Caco-2 (cell line): ENCODE measurements around the gene CPM. TPM values are rescaled to one million over a fixed set of nuclear protein-coding genes. Genes with fewer than 3 reads are reported as not detected.

Source experiments
- BruUV-seq: library from RNA; stranded (reverse); fragments of 400-500 nt; replicated peaks from 2 replicates; lab custom pipeline; 2021; lab: Mats Ljungman, UMichigan
- CTCF ChIA-PET: fragments of 300-600 bp; sonication (Branson Sonifier 250); formaldehyde crosslinking; loops from one replicate; lab custom pipeline; 2022; ENCODE audit warnings: antibody characterized with exemption; lab: Charles Lee
- POLR2A ChIA-PET: fragments of 300-600 bp; sonication (Branson Sonifier 250); formaldehyde crosslinking; loops from one replicate; lab custom pipeline; 2022; ENCODE audit warnings: antibody characterized with exemption; lab: Charles Lee
- DNase-seq, 2 experiments: peaks; one replicate each; pipeline versions ENCODE4 v3.0.0 to v3.0.0-alpha.2; 2020 to 2022
- H3K27me3 ChIP-seq: replicated peaks from 2 replicates; pipeline ENCODE4 v1.6.0; 2011; ENCODE audit warnings: low read length; ENCODE audit not compliant: control insufficient read depth, insufficient read depth
- H3K36me3 ChIP-seq: 2 replicates; pipeline ENCODE4 v1.5.1; 2011; ENCODE audit warnings: low read length; ENCODE audit not compliant: control insufficient read depth, insufficient read depth
- H3K4me1 ChIP-seq: fragments of 250-450 bp; sonication (Bioruptor Pico); 2 replicates; pipeline ENCODE4 v1.5.1; 2020; ENCODE audit warnings: mild to moderate bottlenecking
- H3K4me3 ChIP-seq: 2 replicates; pipeline ENCODE4 v1.5.1; 2011; ENCODE audit warnings: low read depth, mild to moderate bottlenecking, control low read depth, low read length
- H3K9me3 ChIP-seq: fragments of 250-450 bp; sonication (Bioruptor Pico); 2 replicates; pipeline ENCODE4 v1.5.1; 2020; ENCODE audit warnings: mild to moderate bottlenecking, moderate library complexity
- H3K27ac Mint-ChIP-seq: one replicate; pipeline ENCODE4 v1.8.0; 2022; ENCODE audit warnings: mixed read lengths; ENCODE audit not compliant: unreplicated experiment
- H3K27me3 Mint-ChIP-seq: one replicate; pipeline ENCODE4 v1.8.0; 2022; ENCODE audit warnings: mixed read lengths; ENCODE audit not compliant: insufficient read depth, unreplicated experiment
- H3K36me3 Mint-ChIP-seq: one replicate; pipeline ENCODE4 v1.8.0; 2022; ENCODE audit warnings: mild to moderate bottlenecking, mixed read lengths; ENCODE audit not compliant: insufficient read depth, unreplicated experiment
- H3K4me1 Mint-ChIP-seq: one replicate; pipeline ENCODE4 v1.8.0; 2022; ENCODE audit warnings: low read depth, mixed read lengths; ENCODE audit not compliant: unreplicated experiment
- H3K4me3 Mint-ChIP-seq: one replicate; pipeline ENCODE4 v1.8.0; 2022; ENCODE audit warnings: mild to moderate bottlenecking, moderate library complexity, mixed read lengths; ENCODE audit not compliant: unreplicated experiment
- H3K9me3 Mint-ChIP-seq: one replicate; pipeline ENCODE4 v1.8.0; 2022; ENCODE audit warnings: mixed read lengths; ENCODE audit not compliant: unreplicated experiment
- CTCF ChIP-seq, 2 experiments: fragments of 200-600 bp in 1 of 2; IDR thresholded peaks; 1 replicate in 1 of 2; 2 replicates in 1 of 2; pipeline versions ENCODE4 v1.5.1 to v1.8.0; 2011 to 2022; ENCODE audit warnings: antibody characterized with exemption in 1 of 2, control low read depth in 1 of 2, inconsistent platforms in 1 of 2, low read depth in 1 of 2, low read length in 1 of 2, mild to moderate bottlenecking in 1 of 2, moderate library complexity in 1 of 2; ENCODE audit not compliant: insufficient read depth in 1 of 2, severe bottlenecking in 1 of 2, unreplicated experiment in 1 of 2
- intact Hi-C: fragments of 100-400 bp; cut with micrococcal nuclease; formaldehyde crosslinking; loops from one replicate; pipeline ENCODE4 v1.10.0; 2022; ENCODE audit not compliant: unreplicated experiment
- total RNA-seq: library from RNA; stranded (reverse); gene quantifications from 2 replicates; pipeline ENCODE4 v1.2.3, GENCODE V29; 2022

The CPM gene
- total RNA-seq, 1 experiment from 2014 or later = 8.2 TPM

DNA sequence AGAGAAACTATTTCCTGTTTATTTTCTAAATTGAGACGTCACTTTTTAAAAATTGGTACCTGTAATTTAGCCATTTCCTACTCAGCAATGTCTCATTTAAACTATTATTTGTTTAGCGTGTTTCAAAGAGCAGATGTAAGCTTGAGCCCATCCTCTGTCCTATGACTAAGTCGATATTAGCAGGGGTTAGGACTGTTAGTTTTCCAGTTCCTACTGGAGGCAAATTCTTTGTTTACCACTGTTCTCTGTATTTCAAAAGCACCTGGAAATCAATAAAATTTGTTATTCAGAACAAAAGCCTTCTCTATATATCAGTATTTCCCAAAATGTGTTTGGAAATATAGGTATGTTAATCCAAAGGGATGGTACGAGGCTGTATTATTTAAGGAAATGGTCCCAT, 82.6 kb downstream of the CPM start:
- H3K36me3 Mint-ChIP-seq = no peaks in the 10 kb centered on the region
- no peak for DNase-seq
- H3K4me3 ChIP-seq = no peak overlapping the region
- H3K27ac Mint-ChIP-seq = no peak overlapping the region
- H3K4me1 Mint-ChIP-seq = no peaks in the 10 kb centered on the region
- ChIA-PET CTCF (no interaction called here), POLR2A (no interaction called here)
- no TSS peak for BruUV-seq
- H3K4me1 ChIP-seq = no peaks in the 10 kb centered on the region
- H3K27me3 ChIP-seq = no peaks in the 10 kb centered on the region
- intact Hi-C loops = no loop called here
- no peak for TF ChIP-seq CTCF (IDR thresholded peaks at IDR 0.05; ENCODE audit: insufficient read depth in 1 of 2, low read depth in 1 of 2, low read length in 1 of 2, severe bottlenecking in 1 of 2, unreplicated experiment in 1 of 2)
- H3K36me3 ChIP-seq = no peaks in the 10 kb centered on the region
- no peaks in the 10 kb centered on the region for H3K27me3 Mint-ChIP-seq
- H3K4me3 Mint-ChIP-seq = no peak overlapping the region
- no peaks in the 10 kb centered on the region for H3K9me3 ChIP-seq
- H3K9me3 Mint-ChIP-seq = no peaks in the 10 kb centered on the region

DNA sequence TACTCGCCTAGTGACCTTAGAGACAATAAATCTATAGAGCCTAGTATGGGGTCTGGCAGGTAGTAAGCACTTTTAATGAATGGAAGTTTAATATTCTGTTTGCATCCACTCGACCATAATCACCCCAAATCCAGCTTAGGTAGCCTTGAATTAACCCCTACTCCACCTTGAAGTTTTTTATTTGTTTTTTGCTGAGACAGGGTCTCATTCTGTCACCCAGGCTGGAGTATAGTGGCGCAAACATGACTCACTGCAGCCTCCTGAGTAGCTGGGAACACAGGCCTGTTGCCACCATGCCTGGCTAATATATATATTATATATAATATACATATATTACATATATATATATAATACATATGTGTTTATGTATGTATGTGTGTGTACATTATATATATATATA, 86.2 kb downstream of the CPM start:
- Mint-ChIP-seq H3K4me1 (no peaks in the 10 kb centered on the region), H3K27ac (no peak overlapping the region), H3K9me3 (no peaks in the 10 kb centered on the region), H3K36me3 (peaks cover 10% of the 10 kb centered on the region), H3K27me3 (no peaks in the 10 kb centered on the region), H3K4me3 (no peak overlapping the region)
- ChIA-PET POLR2A (no interaction called here), CTCF (no interaction called here)
- peaks cover 3% of the 10 kb centered on the region for H3K36me3 ChIP-seq
- no TSS peak for BruUV-seq
- no peak for TF ChIP-seq CTCF (IDR thresholded peaks at IDR 0.05; ENCODE audit: insufficient read depth in 1 of 2, low read depth in 1 of 2, low read length in 1 of 2, severe bottlenecking in 1 of 2, unreplicated experiment in 1 of 2)
- no peak overlapping the region for H3K4me3 ChIP-seq
- intact Hi-C loops = no loop called here
- DNase-seq = no peak
- H3K4me1 ChIP-seq = no peaks in the 10 kb centered on the region
- H3K9me3 ChIP-seq = no peaks in the 10 kb centered on the region
- H3K27me3 ChIP-seq = no peaks in the 10 kb centered on the region

- Histone ChIP-seq H3K4me1 (no peaks in the 10 kb centered on the region), H3K27me3 (no peaks in the 10 kb centered on the region), H3K9me3 (no peaks in the 10 kb centered on the region), H3K36me3 (peaks cover 3% of the 10 kb centered on the region), H3K4me3 (no peak overlapping the region)
- Mint-ChIP-seq H3K9me3 (no peaks in the 10 kb centered on the region), H3K27me3 (no peaks in the 10 kb centered on the region), H3K27ac (no peak overlapping the region), H3K4me3 (no peak overlapping the region), H3K36me3 (peaks cover 28% of the 10 kb centered on the region), H3K4me1 (no peaks in the 10 kb centered on the region)
- no peak for TF ChIP-seq CTCF (IDR thresholded peaks at IDR 0.05; ENCODE audit: insufficient read depth in 1 of 2, low read depth in 1 of 2, low read length in 1 of 2, severe bottlenecking in 1 of 2, unreplicated experiment in 1 of 2)
- ChIA-PET POLR2A (no interaction called here), CTCF (interaction anchor here (1.4 kb wide), 1 partner anchor 15 kb away, joined by 5 read pairs; no protein-coding TSS in a partner anchor)
- no peak for DNase-seq
- no TSS peak for BruUV-seq
- intact Hi-C loops = no loop called here
Observed at GRCh38 chr12:68844788-68845695, 87.9 kb downstream of the CPM start.
